CD4-positive, alpha-beta T cell treated with Interleukin-1 beta for 1 hour (primary cell): Measurements from ENCODE around the gene NT5DC2.
A peak's percentile ranks its signal among the peaks of the same experiment; 100 is the strongest.
"Not testable (repeated sequence)": the region's sequence is repeated elsewhere in the genome, so short reads cannot be mapped to it uniquely, and the experiment has no call there.

Experiments used
- DNase-seq, 2 donors: peaks; one replicate each; pipeline ENCODE4 v3.0.0-alpha.2; 2020 to 2022

NT5DC2 gene

GRCh38 chr3:52536369-52537164, 2.9 kb upstream of the NT5DC2 start, which contains the start of gene UQCC5:
Gene UQCC5 (plus strand): TSS chr3:52536605. CDS start chr3:52536756, 151 bp downstream.
- peak; percentile 98 to 99 for DNase-seq

DNA sequence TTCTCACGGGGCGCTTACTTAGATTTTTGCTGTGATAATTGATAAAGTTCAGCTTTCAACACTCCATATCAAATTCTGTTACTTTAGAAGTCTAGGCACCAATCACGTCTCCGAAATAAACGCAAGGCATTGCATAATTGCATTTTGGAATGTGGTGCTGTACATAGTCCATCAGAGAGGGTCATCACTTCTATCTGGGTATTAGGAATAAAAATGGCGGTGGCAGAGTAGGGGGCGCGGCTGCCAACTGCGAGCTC, 2.4 kb upstream of the NT5DC2 start:
- no peak for DNase-seq

DNA sequence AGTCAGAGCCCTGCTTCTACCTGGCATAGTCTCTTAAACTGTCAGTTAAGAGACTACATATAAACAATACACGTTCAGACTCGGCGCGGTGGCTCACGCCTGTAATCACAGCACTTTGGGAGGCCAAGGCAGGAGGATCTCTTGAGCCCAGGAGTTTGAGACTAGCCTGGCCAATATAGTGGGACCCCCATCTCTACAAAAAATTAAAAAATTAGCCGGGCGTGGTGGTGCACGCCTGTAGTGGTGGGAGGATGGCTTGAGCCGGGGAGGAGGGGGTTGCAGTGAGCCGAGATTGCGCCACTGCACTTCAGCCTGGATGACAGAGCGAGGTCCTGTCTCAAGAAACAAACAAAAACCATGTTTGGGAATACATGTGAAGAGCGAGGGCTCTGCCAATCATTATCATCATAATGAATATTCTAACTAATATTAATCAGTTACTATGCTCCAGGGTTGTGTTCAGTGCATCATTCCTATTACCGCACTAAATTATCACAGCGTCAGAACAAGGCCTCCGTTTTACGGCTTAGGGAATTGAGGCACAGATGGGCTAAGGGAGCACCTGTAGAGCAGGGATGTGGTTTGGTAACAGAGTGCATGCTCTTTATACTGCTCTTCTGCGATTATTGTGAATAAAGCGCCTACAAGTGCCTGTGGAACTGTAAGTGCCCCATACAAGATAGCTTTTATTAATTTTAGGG, 1.9 kb upstream of the NT5DC2 start:
- no peak for DNase-seq

DNA sequence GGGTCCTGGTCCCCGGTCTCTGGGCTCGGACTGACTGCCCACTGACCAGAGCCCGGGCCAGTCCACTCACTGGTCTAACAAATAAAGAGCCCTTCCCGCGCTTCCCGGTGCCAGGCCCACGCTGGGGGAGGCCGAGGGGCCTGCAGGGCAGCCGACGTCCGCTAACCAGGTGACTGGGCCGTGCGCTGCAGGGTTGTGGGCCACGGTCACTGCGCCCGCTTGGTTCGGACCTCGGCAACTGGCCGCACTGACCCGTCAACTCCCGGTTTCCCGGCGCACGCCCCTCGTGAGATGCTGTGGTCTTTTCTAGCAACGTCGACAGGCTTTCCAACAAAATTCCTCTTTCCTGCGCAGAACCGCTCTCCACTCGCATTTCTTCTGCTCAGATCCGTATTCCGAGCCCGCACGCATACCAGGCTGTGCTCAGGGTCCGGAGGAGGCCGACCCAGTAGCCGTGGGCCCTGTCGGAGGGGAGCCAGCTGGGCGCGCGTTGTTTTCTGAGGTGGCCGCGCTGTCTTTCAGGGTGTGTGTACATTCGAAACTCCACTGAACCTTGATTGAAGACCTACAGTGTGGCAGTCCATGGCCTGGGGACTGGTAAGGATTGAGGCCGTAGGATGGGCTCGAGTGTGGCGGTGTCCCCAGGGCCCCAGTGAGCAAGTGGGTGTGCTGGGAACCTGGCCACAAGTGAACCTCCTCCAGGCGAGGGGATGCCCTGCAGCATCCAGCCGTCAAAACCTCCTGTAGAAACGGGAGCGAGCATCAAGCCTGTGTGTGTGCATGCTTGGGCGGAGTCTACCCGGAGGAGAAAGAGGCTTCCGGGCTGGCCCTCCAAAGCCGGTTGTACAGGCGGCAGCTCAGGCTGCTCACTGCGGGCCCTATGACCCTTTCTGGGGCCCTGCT, 875 bp upstream of the NT5DC2 start:
- no peak for DNase-seq

GRCh38 chr3:52532838-52533622, 627 bp downstream of the NT5DC2 start:
- DNase-seq, result peak; percentile 7 to 15

DNA sequence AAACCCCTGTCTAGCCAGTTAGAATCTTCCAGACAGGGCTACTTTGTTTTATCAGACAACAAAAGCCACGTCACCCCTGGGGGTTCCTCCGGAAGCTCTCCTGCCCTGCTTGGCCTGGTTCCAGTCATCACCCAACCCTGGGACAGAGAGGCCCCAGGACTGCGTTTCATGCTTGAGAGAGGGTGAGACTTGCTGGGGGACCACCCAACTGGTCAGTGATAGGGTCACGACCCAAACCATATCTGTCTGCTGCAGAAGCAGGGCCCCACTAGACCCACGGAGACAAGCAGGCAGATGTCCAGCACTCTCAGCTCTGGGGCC, 1.2 kb downstream of the NT5DC2 start:
- peak; percentile 19 to 49 for DNase-seq

- no peak for DNase-seq
Observed at GRCh38 chr3:52531860-52532516, 1.7 kb downstream of the NT5DC2 start.

DNA sequence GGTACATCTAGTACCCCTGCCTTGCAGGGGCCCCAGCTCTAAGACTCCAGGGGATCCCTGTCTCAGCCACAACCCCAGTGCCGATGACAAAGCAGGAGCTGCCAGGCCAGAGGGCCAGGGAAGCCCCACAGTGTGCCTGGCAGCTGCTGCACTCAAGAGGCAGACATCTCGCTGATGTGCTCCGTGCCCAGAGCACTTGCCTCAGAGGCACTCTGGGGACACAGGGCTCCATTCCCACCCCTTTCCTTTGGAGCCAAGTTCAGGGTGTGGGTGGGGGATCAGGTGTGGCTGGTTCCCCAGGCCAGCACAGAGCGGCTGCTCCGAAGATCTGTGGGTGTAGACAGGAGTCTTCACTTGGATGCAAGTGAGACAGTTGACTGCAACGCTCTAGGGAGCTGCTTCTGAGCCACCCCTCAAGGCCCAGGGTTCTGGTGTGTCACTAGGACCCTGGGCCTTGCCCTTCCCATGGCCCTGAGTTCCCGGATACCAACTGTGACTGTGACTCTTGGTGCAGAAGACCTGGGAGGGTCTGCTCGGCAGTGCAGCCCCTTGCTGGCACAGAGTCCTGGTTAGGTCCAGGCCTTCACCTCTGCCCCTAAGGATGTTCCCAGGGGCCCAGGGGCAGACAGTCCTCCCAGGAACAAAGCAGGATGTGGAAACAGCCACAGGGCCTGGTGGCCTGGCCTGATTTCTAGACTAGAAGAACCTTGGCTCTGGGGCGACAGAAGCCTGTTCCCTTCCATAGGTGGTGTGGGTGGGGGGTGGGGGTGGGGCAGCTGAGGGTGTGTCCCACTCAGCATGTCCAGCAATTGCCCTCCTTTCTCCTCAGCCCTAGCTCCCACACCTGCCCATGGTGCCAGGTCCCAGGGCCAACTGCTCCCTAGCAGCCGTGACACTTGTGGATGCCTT, 2.5 kb downstream of the NT5DC2 start:
- no peak for DNase-seq

- no peak for DNase-seq
Observed at GRCh38 chr3:52529376-52530333, 4.0 kb downstream of the NT5DC2 start.

DNA sequence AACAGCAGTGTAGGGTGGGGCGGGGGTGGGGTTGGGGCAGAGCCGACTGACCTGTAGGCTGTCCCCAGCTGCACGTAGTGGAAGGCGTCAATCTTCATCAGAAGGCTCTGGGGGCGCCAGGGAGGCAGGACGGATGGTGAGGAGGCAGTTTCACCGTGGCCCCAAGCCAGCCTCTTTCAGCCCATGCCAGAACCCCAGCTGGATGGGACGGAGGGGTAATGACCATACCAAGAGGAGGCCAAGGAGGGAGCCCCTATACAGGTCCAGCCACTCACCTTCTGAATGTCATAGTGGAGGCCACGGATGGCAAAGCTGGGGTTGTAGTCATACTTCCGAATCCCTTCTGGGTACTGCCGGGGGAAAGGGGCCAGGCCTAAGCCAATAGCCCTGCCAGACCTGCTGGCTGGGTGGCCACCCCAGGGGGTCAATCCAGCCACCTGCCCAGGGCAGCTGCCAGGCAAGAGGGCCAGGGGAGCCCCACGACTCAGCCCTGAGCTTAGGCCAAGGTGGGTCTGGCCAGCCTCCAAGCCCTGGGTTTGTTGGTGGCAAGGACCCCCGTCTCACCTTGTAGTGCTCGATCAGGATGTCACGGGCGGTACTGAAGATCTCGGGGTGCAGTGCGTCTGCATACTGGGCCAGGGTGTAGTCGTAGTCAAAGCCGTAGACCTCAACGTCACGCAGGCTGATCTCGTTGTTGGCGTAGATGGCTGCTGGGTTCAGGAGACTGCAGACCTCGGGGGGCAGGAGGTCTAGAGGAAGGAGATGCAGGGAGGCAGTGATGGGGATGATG, 4.9 kb downstream of the NT5DC2 start:
- no peak for DNase-seq

GRCh38 chr3:52527732-52528585, 5.7 kb downstream of the NT5DC2 start:
- DNase-seq, result no peak

DNA sequence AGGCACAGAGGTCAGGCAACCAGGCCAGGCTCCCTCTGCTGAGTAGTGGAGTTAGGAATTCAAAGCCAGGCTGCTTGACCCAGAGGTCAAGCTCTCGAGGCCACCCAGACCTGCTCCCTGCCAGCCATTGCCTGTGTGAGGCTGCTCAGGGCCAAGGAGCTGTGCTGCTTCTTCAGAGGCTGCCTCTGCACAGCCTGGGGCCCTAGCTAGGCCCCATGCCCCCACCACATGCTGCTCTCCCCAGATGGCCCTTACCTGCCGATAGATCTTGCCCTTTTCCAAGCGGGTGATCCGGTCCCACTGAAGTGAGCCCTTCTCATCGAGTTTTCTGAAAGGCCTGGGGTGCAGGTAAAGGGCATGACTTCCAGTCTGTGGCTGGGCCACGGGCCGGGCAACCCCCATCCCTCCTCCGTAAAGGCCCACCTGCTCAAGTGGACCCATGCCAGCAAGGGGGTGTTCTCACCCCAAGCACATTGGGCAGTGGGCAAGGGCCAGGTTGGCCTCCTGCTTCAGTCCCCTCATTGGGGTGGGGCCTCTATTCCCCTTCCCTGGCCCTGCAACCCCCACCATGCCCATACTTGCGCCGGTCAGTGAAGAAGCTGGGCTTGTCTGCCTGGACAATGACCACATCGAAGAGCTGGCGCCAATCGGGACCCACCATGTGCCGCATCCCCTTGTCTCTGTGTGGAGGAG, 6.5 kb downstream of the NT5DC2 start:
- no peak for DNase-seq

- not testable (repeated sequence) for DNase-seq
Observed at GRCh38 chr3:52526671-52527038, 7.0 kb downstream of the NT5DC2 start.

- DNase-seq, result no peak
Observed at GRCh38 chr3:52525680-52526561, 7.7 kb downstream of the NT5DC2 start.

- no peak for DNase-seq
Observed at GRCh38 chr3:52524752-52525679, 8.6 kb downstream of the NT5DC2 start.
